ENCODE results near the gene TTC31. TPM values are rescaled to one million over a fixed set of nuclear protein-coding genes. Genes with fewer than 3 reads are reported as not detected.

Gene TTC31
- total RNA-seq, 2 experiments from 2014 or later, result 20.3 to 21.9 TPM

GRCh38 chr2:74527741-74528140 lies 44.9 kb downstream of the TTC31 start:
- Mint-ChIP-seq H3K27me3 (no peaks in the 10 kb centered on the region), H3K36me3 (ENCODE audit: low read depth) (peaks cover 64% of the 10 kb centered on the region), H3K4me1 (ENCODE audit: low read depth) (peaks cover 40% of the 10 kb centered on the region), H3K27ac (peak overlapping the region; percentile 93), H3K4me3 (peak overlapping the region; percentile 98), H3K9me3 (no peaks in the 10 kb centered on the region)
- no peak for ATAC-seq
- DNase-seq, result no peak
- CTCF ChIA-PET, result interaction anchor here (2.1 to 6.4 kb wide), 3 partner anchors 45 to 61 kb away, joined by 4 to 54 read pairs (median 9); partner anchors contain the start of genes CCDC142 and TTC31
- POLR2A ChIA-PET, result interaction anchor here (0.8 to 2.1 kb wide), 5 partner anchors 11 to 31 kb away, joined by 3 to 15 read pairs (median 4); no protein-coding TSS in a partner anchor
- intact Hi-C loops (cut with micrococcal nuclease), result no loop called here
- no peak for TF ChIP-seq CTCF (IDR thresholded peaks at IDR 0.05)

GRCh38 chr2:74528600-74529356 lies 45.9 kb downstream of the TTC31 start:
- H3K9me3 Mint-ChIP-seq, result no peaks in the 10 kb centered on the region
- intact Hi-C loops (cut with micrococcal nuclease), result no loop called here
- CTCF ChIA-PET, result interaction anchor here (0.9 to 6.4 kb wide), 8 partner anchors 8 to 60 kb away, joined by 3 to 54 read pairs (median 5); partner anchors contain the start of genes CCDC142 and TTC31
- peak overlapping the region; percentile 93 for H3K27ac Mint-ChIP-seq
- H3K4me3 Mint-ChIP-seq, result peak overlapping the region; percentile 98
- H3K36me3 Mint-ChIP-seq (ENCODE audit: low read depth), result peaks cover 68% of the 10 kb centered on the region
- no peaks in the 10 kb centered on the region for H3K27me3 Mint-ChIP-seq
- no peak for TF ChIP-seq CTCF (IDR thresholded peaks at IDR 0.05)
- DNase-seq (peak; percentile 49), ATAC-seq (peak; percentile 0)
- H3K4me1 Mint-ChIP-seq (ENCODE audit: low read depth), result peaks cover 40% of the 10 kb centered on the region
- POLR2A ChIA-PET, result interaction anchor here (0.6 to 4.1 kb wide), 16 partner anchors 8 to 791 kb away, joined by 3 to 38 read pairs (median 4); partner anchors contain the start of genes CCDC142, INO80B, PCGF1 and TTC31

GRCh38 chr2:74529357-74530238 lies 46.7 kb downstream of the TTC31 start, which contains the start of the genes AUP1 and HTRA2:
AUP1 (minus strand) TSS chr2:74529706; CDS start chr2:74529629, 77 bp downstream.
HTRA2 (plus strand) TSS chr2:74529933; CDS start chr2:74530007, 74 bp downstream.
- CTCF ChIA-PET, result interaction anchor here (0.9 to 6.4 kb wide), 9 partner anchors 9 to 72 kb away, joined by 3 to 54 read pairs (median 6); partner anchors contain the start of genes CCDC142, TTC31 and WBP1
- DNase-seq (peak; percentile 98), ATAC-seq (peak; percentile 86)
- Mint-ChIP-seq H3K27me3 (no peaks in the 10 kb centered on the region), H3K4me3 (peak within 1 kb of the TSS; percentile 98), H3K27ac (peak within 1 kb of the TSS; percentile 93), H3K36me3 (ENCODE audit: low read depth) (peaks cover 68% of the 10 kb centered on the region), H3K4me1 (ENCODE audit: low read depth) (peaks cover 40% of the 10 kb centered on the region), H3K9me3 (no peaks in the 10 kb centered on the region)
- intact Hi-C loops (cut with micrococcal nuclease), result loop anchor here (5.0 kb wide), 2 partner anchors 47 to 58 kb away; partner anchors contain the start of genes CCDC142 and TTC31
- POLR2A ChIA-PET, result interaction anchor here (0.6 to 4.1 kb wide), 18 partner anchors 9 to 792 kb away, joined by 3 to 38 read pairs (median 4); partner anchors contain the start of genes CCDC142, INO80B, PCGF1 and TTC31
- TF ChIP-seq CTCF (IDR thresholded peaks at IDR 0.05), result no peak

GRCh38 chr2:74530239-74531187 lies 47.6 kb downstream of the TTC31 start:
- intact Hi-C loops (cut with micrococcal nuclease), result loop anchor here (5.0 kb wide), 2 partner anchors 48 to 57 kb away; partner anchors contain the start of genes CCDC142 and TTC31
- H3K36me3 Mint-ChIP-seq (ENCODE audit: low read depth), result peaks cover 62% of the 10 kb centered on the region
- ATAC-seq (peak; percentile 40), DNase-seq (peak; percentile 74)
- POLR2A ChIA-PET, result interaction anchor here (0.7 to 4.1 kb wide), 12 partner anchors 22 to 135 kb away, joined by 3 to 38 read pairs (median 3); partner anchors contain the start of genes CCDC142, INO80B, PCGF1 and TTC31
- peak overlapping the region; percentile 98 for H3K4me3 Mint-ChIP-seq
- H3K9me3 Mint-ChIP-seq, result no peaks in the 10 kb centered on the region
- no peak for TF ChIP-seq CTCF (IDR thresholded peaks at IDR 0.05)
- no peaks in the 10 kb centered on the region for H3K27me3 Mint-ChIP-seq
- peak overlapping the region; percentile 93 for H3K27ac Mint-ChIP-seq
- peaks cover 40% of the 10 kb centered on the region for H3K4me1 Mint-ChIP-seq (ENCODE audit: low read depth)
- CTCF ChIA-PET, result interaction anchor here (0.7 to 6.4 kb wide), 22 partner anchors 8 to 109 kb away, joined by 3 to 54 read pairs (median 4); partner anchors contain the start of genes C2orf81, CCDC142, LBX2 and TTC31

Data from activated CD8-positive, alpha-beta T cell treated with anti-CD3 and anti-CD28 coated beads for 36 hours (primary cell).